H1 (cell line): ENCODE results near the gene INO80. TPM values are rescaled to one million over a fixed set of nuclear protein-coding genes. Genes with fewer than 3 reads are reported as not detected.

Experiments used
- EGR1 ChIP-seq: IDR thresholded peaks from 2 replicates; pipeline ENCODE4 v1.6.1; 2011; ENCODE audit warnings: low read depth, low read length, borderline replicate concordance
- polyA plus RNA-seq, 7 experiments: library from polyadenylated mRNA; depleted of rRNA in 3 of 7; stranded (reverse) in 5 of 7; unstranded in 2 of 7; fragments of >200 nt in 5 of 7; fragments of 200-250 nt in 2 of 7; gene quantifications; 1 replicate in 5 of 7; 2 replicates in 1 of 7; 4 replicates in 1 of 7; pipeline versions ENCODE4 v1.2.1 to v1.2.3, GENCODE V29; 2011 to 2013; ENCODE audit warnings: missing spikeins in 2 of 7, mixed read lengths in 2 of 7
- total RNA-seq: library from RNA; stranded (reverse); fragmentation: NEBNext Ultra II Directional; extraction: Animal tissue kit (Norgen Biotek cat#: 25700); gene quantifications from 2 replicates; pipeline ENCODE4 v1.2.1, GENCODE V29; 2021

INO80 gene
- total and polyA plus RNA-seq, 2 of the 8 experiments (the other 6 are each of a cell fraction or from before 2014, with no cell fraction given): 4.3 to 24.5 TPM

GRCh38 chr15:41106947-41107346, 9.1 kb downstream of the INO80 start (continued):
- TF ChIP-seq EGR1: no peak
